HepG2 (cell line): Measurements from ENCODE around the gene TMEM270.

Source experiments
- CREB1 ChIP-seq, 2 experiments: fragments of 450-650 bp in 1 of 2; IDR thresholded peaks; 2 replicates each; pipeline ENCODE4 v1.6.1; 2016 to 2017; ENCODE audit warnings: control low read depth in 1 of 2, mild to moderate bottlenecking in 1 of 2, missing compliant biosample characterization in 1 of 2, missing genetic modification characterization in 1 of 2
- CTCF ChIP-seq: sonication (generic); formaldehyde crosslinking; IDR thresholded peaks from 2 replicates; pipeline ENCODE4 v1.5.0; 2020; ENCODE audit warnings: mild to moderate bottlenecking, missing genetic modification reagents, moderate library complexity
- GMEB2 ChIP-seq: IDR thresholded peaks from 2 replicates; pipeline ENCODE4 v1.6.1; 2016; ENCODE audit warnings: missing biosample characterization, missing genetic modification reagents, low read depth

- TF ChIP-seq CREB1 (IDR thresholded peaks at IDR 0.05): no peak
- TF ChIP-seq CREB1 (CRISPR knock-in tag; IDR thresholded peaks at IDR 0.05): no peak
- no peak for TF ChIP-seq CTCF (CRISPR knock-in tag)
- TF ChIP-seq GMEB2 (CRISPR knock-in tag): no peak
Observed at GRCh38 chr7:73885433-73885974, 24.5 kb downstream of the TMEM270 start.
